ENCODE measurements around the gene PSMD9.
"Not testable (repeated sequence)": the region's sequence is repeated elsewhere in the genome, so short reads cannot be mapped to it uniquely, and the experiment has no call there.

DNA sequence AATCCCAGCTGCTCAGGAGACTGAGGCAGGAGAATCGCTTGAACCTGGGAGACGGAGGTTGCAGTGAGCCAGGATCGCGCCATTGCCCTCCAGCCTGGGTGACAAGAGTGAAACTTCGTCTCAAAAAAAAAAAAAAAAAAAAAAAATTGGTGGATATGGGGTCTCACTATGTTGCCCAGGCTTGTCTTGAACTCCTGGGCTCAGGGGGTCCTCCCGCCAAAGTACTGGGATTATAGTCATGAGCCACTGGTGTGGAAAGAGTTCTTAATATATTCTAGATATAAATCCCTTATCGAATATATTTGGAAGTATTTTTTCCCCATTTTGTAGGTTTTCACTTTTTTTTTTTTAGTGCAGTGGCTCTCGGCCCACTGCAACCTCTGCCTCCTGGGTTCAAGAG, 19.4 kb upstream of the PSMD9 start:
- not testable (repeated sequence) for TF ChIP-seq CTCF (IDR thresholded peaks at IDR 0.05; ENCODE audit: insufficient read depth, low read length); POLR2AphosphoS5 (IDR thresholded peaks at IDR 0.05; ENCODE audit: low read depth)
